HL-60/S4 treated with phorbol 12-myristate 13-acetate at 8.2 ng/mL for 4 days and 3 days (cell line): ENCODE measurements around the gene P2RY8.

Experiments used
- in situ Hi-C: fragments of 300-500 bp; cut with MboI; formaldehyde crosslinking; loops from 2 replicates; pipeline ENCODE4 v1.15.0; 2022; ENCODE audit warnings: low sequenced_read_pairs

P2RY8 gene

GRCh38 chrX:1421433-1422134 lies 115.4 kb downstream of the P2RY8 start:
- in situ Hi-C loops = no loop called here

DNA sequence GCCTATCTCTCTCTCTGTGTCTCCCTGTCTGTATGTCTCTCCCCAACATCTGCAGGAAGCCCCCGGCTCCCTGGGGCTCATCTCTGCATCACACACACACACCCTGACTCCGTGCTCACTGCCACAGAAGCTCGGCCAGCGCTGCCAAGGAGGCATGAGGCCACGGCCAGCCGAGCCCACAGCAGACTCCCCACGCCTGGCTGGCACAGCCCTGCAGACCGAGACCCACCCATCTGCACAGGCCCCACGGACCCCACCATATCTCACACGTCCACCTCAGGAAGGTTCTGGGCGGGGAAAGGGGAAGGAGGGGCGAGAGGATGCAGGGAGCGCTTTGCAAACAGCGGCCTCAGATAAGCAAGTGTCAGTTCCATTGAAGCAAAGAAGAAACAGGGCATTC lies 116.6 kb downstream of the P2RY8 start:
- in situ Hi-C loops = no loop called here

DNA sequence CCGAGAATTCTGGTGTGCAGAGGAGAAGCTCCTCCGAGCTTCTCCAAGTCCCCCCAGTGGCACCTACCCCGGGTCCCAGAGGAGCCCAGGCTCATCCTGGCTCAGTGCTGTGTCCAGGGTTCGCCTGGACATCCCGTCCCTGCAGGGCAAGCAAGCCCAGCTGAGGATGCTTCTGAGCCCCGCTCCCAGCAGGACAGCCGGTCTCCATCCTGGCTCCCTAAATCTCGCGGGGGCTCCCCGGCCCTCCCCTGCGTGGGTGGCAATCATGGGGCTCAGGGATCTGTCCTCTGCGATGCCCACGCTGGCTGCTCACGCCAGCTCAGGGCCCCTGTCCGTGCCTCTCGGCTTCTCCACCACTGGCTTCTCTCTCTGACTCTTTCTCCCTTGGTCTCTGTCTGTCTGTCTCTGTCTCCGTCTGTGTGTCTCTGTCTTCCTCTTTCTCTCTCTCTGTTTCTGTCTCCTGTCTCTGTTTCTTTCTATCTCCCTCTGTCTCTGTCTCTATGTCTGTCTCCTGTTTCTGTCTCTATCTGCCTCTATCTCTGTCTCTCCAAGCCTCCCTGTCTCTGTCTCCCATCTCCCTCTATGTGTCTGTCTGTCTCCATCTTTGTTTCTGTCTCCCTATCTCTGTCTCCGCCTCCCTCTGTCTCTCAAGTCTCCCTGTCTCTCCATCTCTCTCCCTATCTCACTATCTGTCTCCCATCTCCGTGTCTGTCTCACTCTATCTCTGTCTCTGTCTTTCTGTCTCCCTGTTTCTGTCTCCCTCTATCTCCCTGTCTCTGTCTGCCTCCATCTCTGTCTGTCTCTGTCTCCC lies 117.2 kb downstream of the P2RY8 start:
- in situ Hi-C loops = no loop called here

DNA sequence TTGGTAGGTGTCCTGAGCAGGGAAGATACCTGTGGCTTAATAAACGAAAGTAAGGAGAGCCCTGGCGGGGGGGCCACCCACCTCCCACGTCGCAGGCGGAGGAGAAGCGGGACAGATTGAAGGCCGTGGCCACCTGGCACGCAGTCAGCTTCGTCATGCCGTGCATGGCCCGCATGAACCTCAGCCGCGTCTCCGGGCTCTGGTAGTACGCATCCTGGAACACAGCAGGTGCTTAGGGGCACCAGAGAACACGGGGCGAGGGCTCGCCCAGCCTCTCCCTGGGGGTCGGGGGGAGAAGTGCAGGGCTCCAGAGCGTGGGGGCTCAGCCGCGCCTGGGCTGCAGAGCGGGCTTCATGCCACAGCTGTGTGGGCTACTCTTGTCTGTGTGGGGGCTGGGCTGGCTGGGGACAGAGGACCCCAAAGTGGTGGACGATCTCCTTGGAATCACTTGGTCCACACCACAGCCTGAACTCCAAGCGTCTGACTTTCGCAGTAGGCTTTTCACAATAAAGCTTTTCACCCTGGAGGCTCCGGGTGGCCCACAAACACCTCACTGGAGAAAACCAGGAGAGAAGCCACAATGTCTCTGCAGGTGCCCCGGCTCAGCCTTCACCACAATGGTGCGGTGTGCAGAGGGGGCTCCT lies 118.0 kb downstream of the P2RY8 start:
- in situ Hi-C loops = no loop called here

DNA sequence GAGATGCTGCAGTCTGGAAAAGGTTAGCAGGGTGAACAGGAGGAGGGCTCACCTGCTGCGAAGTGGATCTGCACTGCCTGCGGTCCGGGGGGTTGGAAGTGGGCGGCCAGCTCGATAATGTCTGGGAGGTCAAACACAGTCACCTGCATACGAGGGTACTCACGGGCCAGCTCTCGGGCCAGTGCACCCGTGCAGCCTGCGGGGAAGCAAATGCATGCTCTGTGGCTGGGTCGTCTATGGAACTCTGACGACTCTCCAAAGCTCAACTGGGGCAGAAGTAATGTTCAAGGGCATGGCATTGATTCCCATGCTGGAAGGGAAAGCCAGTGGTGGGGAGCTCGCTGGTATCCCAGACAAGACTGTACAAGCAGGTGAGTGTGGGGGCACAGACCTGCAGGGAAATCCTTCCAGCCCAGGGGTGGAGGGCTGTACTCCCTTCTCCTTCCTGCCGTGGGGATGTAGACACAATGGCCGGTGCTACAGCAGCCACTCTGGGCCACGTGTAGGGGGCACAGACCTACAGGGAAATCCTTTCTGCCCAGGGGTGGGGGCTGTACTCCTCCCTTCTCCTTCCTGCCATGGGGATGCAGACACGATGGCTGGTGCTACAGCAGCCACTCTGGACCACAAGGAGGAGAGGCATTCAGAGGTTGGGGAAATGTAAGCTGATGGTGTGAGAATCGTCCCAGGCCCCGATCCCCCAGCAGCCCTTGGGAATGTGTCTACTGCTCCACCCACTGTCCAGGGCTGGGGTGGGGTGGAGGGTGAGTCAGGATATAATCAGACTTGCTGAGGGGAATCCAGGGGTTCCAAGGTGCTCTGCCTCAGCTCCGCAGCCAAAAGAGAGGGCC lies 118.8 kb downstream of the P2RY8 start:
- in situ Hi-C loops = no loop called here

DNA sequence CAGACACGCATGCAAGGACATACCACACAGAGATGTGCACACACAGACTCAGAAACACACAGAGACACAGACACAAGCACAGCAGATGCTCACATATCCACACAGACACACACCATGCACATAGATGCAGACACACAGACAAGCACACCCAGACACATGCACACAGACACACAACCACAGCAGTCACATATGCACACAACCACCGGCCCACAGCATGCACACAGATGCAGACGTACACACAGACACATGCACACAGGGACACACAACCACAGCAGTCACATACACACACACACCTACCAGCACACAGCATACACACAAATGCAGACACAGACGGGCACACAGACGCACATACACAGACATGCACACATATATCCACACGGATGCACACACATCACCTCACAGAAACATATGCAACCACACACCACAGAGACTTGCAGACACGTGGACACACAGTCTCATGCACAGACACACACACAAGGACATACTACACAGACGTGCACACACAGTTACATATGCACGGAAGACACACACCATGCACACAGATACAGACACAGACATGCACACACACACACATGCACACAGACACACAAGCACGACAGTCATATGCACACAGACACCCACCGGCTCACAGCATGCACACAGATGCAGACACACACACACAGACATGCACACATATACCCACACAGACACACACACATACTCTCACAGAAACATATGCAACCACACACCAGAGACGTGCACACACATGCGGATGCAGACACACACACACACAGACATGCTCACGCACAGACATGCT lies 119.8 kb downstream of the P2RY8 start:
- in situ Hi-C loops = no loop called here

GRCh38 chrX:1416327-1416784 lies 120.6 kb downstream of the P2RY8 start:
- in situ Hi-C loops = no loop called here
